Smooth muscle cell (in vitro differentiated cells): Measurements from ENCODE around the gene ITPA. TPM values are rescaled to one million over a fixed set of nuclear protein-coding genes. Genes with fewer than 3 reads are reported as not detected.

Experiments
- DNase-seq: peaks from one replicate; lab custom pipeline; 2025; ENCODE audit not compliant: unreplicated experiment; lab: John Stamatoyannopoulos, UW
- H2AFZ ChIP-seq: fragments of 200-600 bp; sonication (generic); 2 replicates; pipeline ENCODE4 v1.6.0; 2016; ENCODE audit warnings: antibody characterized with exemption, low read depth, mild to moderate bottlenecking
- H3F3A ChIP-seq: fragments of 200-600 bp; sonication (generic); 2 replicates; pipeline ENCODE4 v1.6.0; 2017; ENCODE audit warnings: antibody characterized with exemption, low read depth
- H3K27ac ChIP-seq: fragments of 200-600 bp; sonication (generic); 2 replicates; pipeline ENCODE4 v1.5.1; 2016; ENCODE audit warnings: low read depth, mild to moderate bottlenecking
- H3K27me3 ChIP-seq: fragments of 200-600 bp; sonication (generic); 2 replicates; pipeline ENCODE4 v1.6.1; 2016; ENCODE audit warnings: low read depth, mild to moderate bottlenecking
- H3K36me3 ChIP-seq: fragments of 200-600 bp; sonication (generic); 2 replicates; pipeline ENCODE4 v1.5.1; 2016; ENCODE audit warnings: low read depth
- H3K4me1 ChIP-seq: fragments of 200-600 bp; sonication (generic); 2 replicates; pipeline ENCODE4 v1.5.1; 2016; ENCODE audit warnings: low read depth
- H3K4me2 ChIP-seq: fragments of 200-600 bp; sonication (generic); 2 replicates; pipeline ENCODE4 v1.6.0; 2016; ENCODE audit warnings: mild to moderate bottlenecking
- H3K4me3 ChIP-seq: fragments of 200-600 bp; sonication (generic); 2 replicates; pipeline ENCODE4 v1.5.1; 2016; ENCODE audit warnings: mild to moderate bottlenecking
- H3K79me2 ChIP-seq: fragments of 200-600 bp; sonication (generic); 2 replicates; pipeline ENCODE4 v1.6.0; 2016; ENCODE audit warnings: low read depth, mild to moderate bottlenecking
- H3K9ac ChIP-seq: fragments of 200-600 bp; sonication (generic); 2 replicates; pipeline ENCODE4 v1.6.0; 2016; ENCODE audit warnings: low read depth
- H3K9me3 ChIP-seq: fragments of 200-600 bp; sonication (generic); replicated peaks from 2 replicates; pipeline ENCODE4 v1.5.1; 2016; ENCODE audit warnings: low read depth
- H4K20me1 ChIP-seq: fragments of 200-600 bp; sonication (generic); 2 replicates; pipeline ENCODE4 v1.6.0; 2016; ENCODE audit warnings: low read depth
- CTCF ChIP-seq: fragments of 200-600 bp; sonication (generic); IDR thresholded peaks from 2 replicates; pipeline ENCODE4 v1.5.1; 2017; ENCODE audit warnings: borderline replicate concordance, mild to moderate bottlenecking, antibody characterized with exemption; ENCODE audit not compliant: insufficient read depth, poor library complexity, severe bottlenecking
- WGBS: methylation state at CpG from one replicate; pipeline ENCODE4 v1.1.7; 2016; ENCODE audit warnings: low lambda C conversion rate; 5-methylcytosine and 5-hydroxymethylcytosine counted together
- polyA plus RNA-seq: library from polyadenylated mRNA; unstranded; fragments of >200 nt; fragmentation: Nextera tagmentation; extraction: Ambion mirVana; gene quantifications from 2 replicates; pipeline ENCODE4 v1.2.1, GENCODE V29; 2016
- total RNA-seq: library from RNA; depleted of rRNA; stranded (reverse); fragments of >200 nt; gene quantifications from 2 replicates; pipeline ENCODE4 v1.2.3, GENCODE V29; 2014

Gene ITPA
- total and polyA plus RNA-seq, 2 experiments from 2014 or later: 20.4 to 51.6 TPM

GRCh38 chr20:3248993-3249347 is 39.7 kb downstream of the ITPA start:
- DNase-seq: no peak
- Histone ChIP-seq H4K20me1 (peaks cover 16% of the 10 kb centered on the region), H3K4me3 (peak overlapping the region; percentile 38), H3F3A (peaks cover 6% of the 10 kb centered on the region), H3K9ac (no peak overlapping the region), H3K4me1 (peaks cover 7% of the 10 kb centered on the region), H2AFZ (no peak overlapping the region), H3K27ac (no peak overlapping the region), H3K27me3 (peaks cover 26% of the 10 kb centered on the region), H3K79me2 (no peaks in the 10 kb centered on the region), H3K36me3 (no peaks in the 10 kb centered on the region), H3K4me2 (peak overlapping the region; percentile 85), H3K9me3 (no peaks in the 10 kb centered on the region)
- 21% methylated on average over 16 of the region's 18 CpGs for WGBS
- TF ChIP-seq CTCF: no peak

GRCh38 chr20:3250091-3250504 is 40.8 kb downstream of the ITPA start:
- Histone ChIP-seq H4K20me1 (peaks cover 16% of the 10 kb centered on the region), H3K9me3 (no peaks in the 10 kb centered on the region), H3K4me3 (no peak overlapping the region), H3K79me2 (no peaks in the 10 kb centered on the region), H3K27ac (no peak overlapping the region), H3K36me3 (no peaks in the 10 kb centered on the region), H3F3A (peaks cover 6% of the 10 kb centered on the region), H3K4me1 (peaks cover 7% of the 10 kb centered on the region), H2AFZ (no peak overlapping the region), H3K9ac (no peak overlapping the region), H3K27me3 (peaks cover 26% of the 10 kb centered on the region), H3K4me2 (no peak overlapping the region)
- 41% methylated on average over 10 of the region's 10 CpGs for WGBS
- no peak for DNase-seq
- peak; percentile 34 for TF ChIP-seq CTCF

- H2AFZ ChIP-seq: no peak overlapping the region
- no peak for DNase-seq
- over 99% methylated on average over 6 of the region's 8 CpGs for WGBS
Measured at GRCh38 chr20:3251806-3252205, 42.5 kb downstream of the ITPA start.

More at GRCh38 chr20:3251806-3252205, 42.5 kb downstream of the ITPA start:
- Histone ChIP-seq H3K9me3 (no peaks in the 10 kb centered on the region), H3F3A (peaks cover 6% of the 10 kb centered on the region), H3K79me2 (no peaks in the 10 kb centered on the region), H3K27me3 (peaks cover 26% of the 10 kb centered on the region), H3K4me3 (no peak overlapping the region), H3K4me1 (peaks cover 7% of the 10 kb centered on the region), H3K27ac (no peak overlapping the region), H4K20me1 (peaks cover 16% of the 10 kb centered on the region), H3K4me2 (no peak overlapping the region), H3K9ac (no peak overlapping the region), H3K36me3 (no peaks in the 10 kb centered on the region)
- no peak for TF ChIP-seq CTCF
